Stimulated activated CD4-positive, alpha-beta T cell treated with anti-CD3 and anti-CD28 coated beads, Interleukin-4, amount 100 ng/mL, for 24 hours (primary cell): ENCODE data around the gene TIAM2.
"Not testable (repeated sequence)": the region's sequence is repeated elsewhere in the genome, so short reads cannot be mapped to it uniquely, and the experiment has no call there.

Source experiments
- DNase-seq: peaks from one replicate; pipeline ENCODE4 v3.0.0-alpha.2; 2020

The TIAM2 gene

GRCh38 chr6:155212616-155213380 is 217.7 kb downstream of the TIAM2 start:
- no peak for DNase-seq

DNA sequence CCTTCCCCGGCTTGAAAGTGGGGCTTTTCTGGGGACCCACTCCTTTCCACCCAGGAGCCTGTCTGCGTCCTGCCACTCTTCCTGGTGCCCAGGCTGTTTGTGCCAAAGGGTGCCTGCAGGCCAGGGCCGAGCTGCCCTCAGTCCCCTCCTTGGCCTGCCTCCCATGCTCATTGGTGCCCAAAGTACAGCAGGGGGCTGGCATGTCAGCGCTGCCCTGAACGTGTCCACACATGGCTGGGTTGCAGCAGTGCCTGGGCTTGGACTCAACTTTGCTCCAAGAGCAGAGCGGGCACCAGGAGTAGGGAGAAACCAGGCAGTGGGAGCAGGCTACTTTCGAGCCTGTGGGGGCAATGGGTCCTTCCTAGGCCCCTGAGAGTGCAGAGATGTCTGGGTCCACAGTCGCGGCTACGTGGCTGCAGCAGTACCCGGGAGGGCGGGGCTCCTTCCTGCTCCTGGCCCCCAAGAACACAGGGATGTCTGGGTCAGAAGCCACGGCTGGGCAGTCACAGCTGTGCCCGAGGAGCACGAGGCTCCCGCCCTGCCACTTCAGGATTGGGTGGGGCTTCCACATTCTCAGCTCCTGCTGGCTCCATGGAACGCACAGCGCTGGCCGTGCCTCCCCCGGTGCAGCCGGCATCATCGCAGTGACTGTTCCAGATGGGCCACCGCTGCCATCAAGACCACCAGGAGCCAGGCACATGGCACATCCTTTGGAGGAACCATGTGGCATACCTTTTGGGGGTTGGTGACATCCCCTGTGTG is 218.7 kb downstream of the TIAM2 start:
- no peak for DNase-seq

- no peak for DNase-seq
These were observed 220.8 kb downstream of the TIAM2 start for GRCh38 chr6:155215906-155216305.

- DNase-seq, result no peak
These were observed 221.4 kb downstream of the TIAM2 start for GRCh38 chr6:155216312-155217046.

DNA sequence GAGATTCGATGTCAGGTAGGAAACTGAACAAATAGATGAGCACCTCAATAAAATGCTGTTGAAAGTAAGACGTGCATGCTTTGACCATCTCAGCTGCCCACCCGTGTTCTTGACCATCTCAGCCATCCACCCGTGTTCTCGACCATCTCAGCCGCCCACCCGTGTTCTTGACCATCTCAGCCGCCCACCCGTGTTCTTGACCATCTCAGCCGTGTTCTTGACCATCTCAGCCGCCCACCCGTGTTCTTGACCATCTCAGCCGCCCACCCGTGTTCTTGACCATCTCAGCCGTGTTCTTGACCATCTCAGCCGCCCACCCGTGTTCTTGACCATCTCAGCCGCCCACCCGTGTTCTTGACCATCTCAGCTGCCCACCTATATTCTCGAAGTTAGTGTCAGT is 223.6 kb downstream of the TIAM2 start:
- not testable (repeated sequence) for DNase-seq

GRCh38 chr6:155219299-155219698 is 224.2 kb downstream of the TIAM2 start:
- no peak for DNase-seq

DNA sequence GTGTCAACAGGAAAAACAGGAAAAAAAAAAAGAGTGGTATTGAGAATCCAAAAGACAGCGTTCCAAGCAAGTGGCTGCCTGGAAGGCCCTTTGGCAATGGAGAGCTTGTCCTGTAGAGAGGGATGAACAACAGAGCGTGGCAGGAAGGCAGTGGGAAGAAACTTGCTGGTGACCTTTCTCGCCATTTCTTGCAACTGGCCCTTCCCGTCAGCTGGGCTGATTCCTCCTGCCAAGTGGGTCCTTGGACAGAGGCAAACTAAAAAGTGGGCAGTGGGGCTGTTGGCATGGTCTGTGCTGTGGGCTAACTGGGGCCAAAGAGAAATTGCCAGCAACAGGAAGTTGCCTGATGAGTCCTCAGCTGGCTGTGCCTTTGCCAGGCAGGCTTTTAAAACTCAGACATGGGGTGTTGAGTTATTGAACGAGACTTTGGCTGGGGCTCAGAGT is 224.8 kb downstream of the TIAM2 start:
- no peak for DNase-seq

GRCh38 chr6:155221086-155221485 is 226.0 kb downstream of the TIAM2 start:
- no peak for DNase-seq

DNA sequence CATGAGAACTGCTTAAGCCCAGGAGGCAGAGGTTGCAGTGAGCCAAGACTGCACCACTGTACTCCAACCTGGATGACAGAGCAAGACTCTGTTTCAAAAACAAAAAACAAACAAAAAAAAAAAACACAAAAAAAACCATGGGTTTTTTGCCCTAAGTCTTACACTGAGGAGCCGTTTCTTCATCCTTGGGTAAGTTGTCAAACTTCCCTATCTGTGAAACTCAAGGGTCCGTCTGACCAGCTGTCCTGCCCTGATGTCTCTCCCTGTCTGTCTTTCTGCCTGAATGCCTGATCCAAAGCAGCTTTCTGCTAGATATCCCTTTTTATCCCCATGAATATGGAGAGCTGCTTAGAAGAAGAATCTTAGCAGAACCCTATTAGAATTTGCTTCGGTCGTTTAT is 227.4 kb downstream of the TIAM2 start:
- no peak for DNase-seq

GRCh38 chr6:155223646-155224451 is 228.7 kb downstream of the TIAM2 start:
- peak; percentile 69 for DNase-seq

GRCh38 chr6:155224618-155225017 is 229.5 kb downstream of the TIAM2 start:
- DNase-seq, result no peak

GRCh38 chr6:155227046-155227445 is 231.9 kb downstream of the TIAM2 start:
- DNase-seq, result no peak

DNA sequence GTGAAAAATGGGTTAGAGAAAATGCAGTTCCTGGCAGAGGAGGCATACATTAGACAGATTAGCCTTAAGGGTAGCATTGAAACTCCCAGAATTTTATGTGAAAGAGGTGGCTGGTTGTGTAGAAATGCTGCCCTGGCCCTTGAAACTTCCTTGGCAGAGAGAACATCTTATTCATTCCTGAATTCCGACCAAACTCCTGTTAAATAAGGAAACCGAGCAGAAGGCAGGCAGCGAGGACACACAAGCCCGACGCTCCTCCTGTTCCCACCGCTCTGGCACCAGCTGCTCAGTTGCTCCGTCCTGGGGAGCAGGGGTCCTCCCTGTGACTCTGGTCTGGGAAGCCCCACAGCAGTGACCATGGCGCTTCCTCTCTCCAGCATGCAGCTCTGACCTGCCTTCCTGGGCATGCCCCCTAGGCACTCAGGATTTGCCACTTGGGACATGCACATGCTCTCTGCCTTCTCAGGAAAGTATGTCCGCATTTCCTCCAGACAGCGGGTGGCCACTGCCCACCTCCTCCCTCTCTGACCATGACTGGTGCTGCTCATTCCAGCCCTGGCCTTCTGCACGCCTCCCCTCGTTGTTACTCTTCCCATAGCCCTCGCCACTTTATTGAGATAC is 233.5 kb downstream of the TIAM2 start:
- no peak for DNase-seq

GRCh38 chr6:155230975-155231374 is 235.9 kb downstream of the TIAM2 start:
- not testable (repeated sequence) for DNase-seq

DNA sequence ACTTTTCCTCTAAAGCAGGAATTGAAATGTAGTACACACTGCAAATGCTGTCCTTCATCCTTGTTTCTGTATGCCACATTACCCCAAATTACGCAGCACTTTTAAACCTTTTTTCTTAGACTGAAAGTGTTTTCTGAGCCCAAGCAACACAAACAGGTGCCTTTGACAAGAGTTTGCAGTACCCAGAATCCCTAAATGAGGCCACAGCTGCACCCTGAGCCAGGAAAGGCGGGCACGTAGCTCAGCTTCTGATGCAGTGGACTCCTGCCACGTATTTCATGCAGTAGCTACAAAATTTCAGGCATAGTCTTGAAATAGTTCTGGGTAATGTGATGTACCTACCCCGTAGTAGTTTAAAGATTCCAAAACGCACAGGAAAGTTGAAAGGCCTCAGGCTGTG is 237.7 kb downstream of the TIAM2 start:
- no peak for DNase-seq

- no peak for DNase-seq
These were observed 239.1 kb downstream of the TIAM2 start for GRCh38 chr6:155234167-155234566.

DNA sequence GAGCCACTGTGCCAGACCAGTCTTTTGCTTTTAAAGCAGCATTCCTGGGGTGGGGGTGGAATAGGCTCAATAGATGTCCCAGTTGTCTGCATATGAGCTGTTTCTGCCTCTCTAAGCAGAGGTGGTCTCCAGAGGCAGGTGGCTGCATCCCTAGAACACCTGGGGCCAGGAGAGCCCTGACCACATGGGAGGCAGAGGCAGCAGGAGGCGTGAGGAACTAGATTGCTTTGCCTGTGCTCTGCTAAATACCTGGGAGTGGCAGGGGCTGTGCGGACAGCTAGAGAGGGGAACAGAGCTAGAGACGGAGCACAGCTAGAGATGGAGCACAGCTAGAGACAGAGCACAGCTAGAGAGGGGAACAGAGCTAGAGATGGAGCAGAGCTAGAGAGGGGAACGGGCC is 239.6 kb downstream of the TIAM2 start:
- no peak for DNase-seq

DNA sequence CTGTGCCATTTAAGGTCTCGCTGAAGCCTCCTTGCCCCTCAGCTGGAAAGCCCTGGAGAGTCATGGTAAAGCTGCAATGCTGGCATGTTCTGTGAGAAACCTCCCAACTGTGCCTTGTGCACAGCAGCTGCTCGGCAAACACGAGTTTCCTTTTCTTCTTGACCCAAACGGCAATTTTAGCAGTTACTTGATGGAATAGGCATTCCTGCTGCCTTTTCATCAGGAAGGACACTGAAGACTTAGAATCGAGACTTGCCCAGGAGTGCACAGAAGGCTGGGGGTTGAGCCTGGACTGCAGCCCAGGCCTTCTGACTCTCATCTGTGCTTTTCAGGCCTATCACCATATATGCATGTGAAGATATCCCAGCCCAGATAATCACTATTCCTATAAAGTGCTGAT is 240.0 kb downstream of the TIAM2 start:
- no peak for DNase-seq

- DNase-seq, result no peak
These were observed 242.5 kb downstream of the TIAM2 start for GRCh38 chr6:155237613-155238012.

GRCh38 chr6:155240905-155241600 is 245.9 kb downstream of the TIAM2 start:
- DNase-seq, result no peak

DNA sequence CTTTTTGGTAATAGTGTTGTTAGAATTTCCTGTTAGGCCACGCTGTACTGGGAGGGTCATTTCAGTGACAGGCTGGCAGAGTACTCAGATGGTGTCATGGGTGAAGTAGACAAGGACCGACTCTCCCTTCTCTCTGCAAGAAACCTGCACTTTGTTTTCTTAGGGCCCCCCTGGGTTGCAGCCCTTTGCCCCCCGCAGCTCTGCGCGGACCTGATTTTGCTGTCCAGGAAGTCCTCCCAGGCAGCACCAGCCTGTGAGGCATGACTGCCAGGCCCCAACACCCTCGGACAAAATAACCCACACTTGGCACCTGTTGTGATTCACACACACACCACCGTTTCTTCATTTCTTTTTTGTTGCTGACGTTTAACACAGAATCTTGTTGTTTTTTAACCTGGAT is 246.9 kb downstream of the TIAM2 start:
- DNase-seq, result no peak

DNA sequence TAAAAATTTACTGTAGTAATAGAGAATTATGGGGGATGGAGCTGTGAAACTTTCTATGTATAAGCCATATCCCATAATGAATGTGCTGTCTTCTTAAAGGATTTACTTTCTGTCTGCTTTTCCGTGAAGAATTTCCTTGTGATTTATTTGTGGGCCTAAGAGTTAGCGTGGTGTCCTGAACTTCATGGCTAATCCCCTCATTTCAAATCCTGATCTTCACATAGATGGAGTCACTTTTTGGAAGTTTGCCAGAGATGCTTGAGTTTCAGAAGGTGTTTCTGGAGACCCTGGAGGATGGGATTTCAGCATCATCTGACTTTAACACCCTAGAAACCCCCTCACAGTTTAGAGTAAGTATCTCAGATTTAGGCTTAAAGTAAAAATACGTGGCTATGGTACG is 249.3 kb downstream of the TIAM2 start:
- no peak for DNase-seq
